ENCODE data around the gene ARL15.

Gene ARL15

GRCh38 chr5:53971551-53971950, 338.8 kb downstream of the ARL15 start:
- Histone ChIP-seq H3K4me1 (no peaks in the 10 kb centered on the region), H3K9me3 (no peaks in the 10 kb centered on the region), H3K36me3 (no peaks in the 10 kb centered on the region), H3K4me3 (ENCODE audit: low read depth, low read length) (no peak overlapping the region), H3K27me3 (no peaks in the 10 kb centered on the region)
- no peak for TF ChIP-seq CTCF (IDR thresholded peaks at IDR 0.05; ENCODE audit: low read depth, low read length)
- DNase-seq = no peak

- no peaks in the 10 kb centered on the region for H3K36me3 ChIP-seq
- no peak overlapping the region for H3K4me3 ChIP-seq (ENCODE audit: low read depth, low read length)
- no peak for TF ChIP-seq CTCF (IDR thresholded peaks at IDR 0.05; ENCODE audit: low read depth, low read length)
- H3K9me3 ChIP-seq = no peaks in the 10 kb centered on the region
- H3K27me3 ChIP-seq = no peaks in the 10 kb centered on the region
- DNase-seq = no peak
- H3K4me1 ChIP-seq = no peaks in the 10 kb centered on the region
Observed at GRCh38 chr5:53971131-53971530, 339.2 kb downstream of the ARL15 start.

GRCh38 chr5:53970475-53970874, 339.9 kb downstream of the ARL15 start:
- Histone ChIP-seq H3K9me3 (no peaks in the 10 kb centered on the region), H3K36me3 (no peaks in the 10 kb centered on the region), H3K27me3 (no peaks in the 10 kb centered on the region), H3K4me3 (ENCODE audit: low read depth, low read length) (no peak overlapping the region), H3K4me1 (no peaks in the 10 kb centered on the region)
- DNase-seq = no peak
- no peak for TF ChIP-seq CTCF (IDR thresholded peaks at IDR 0.05; ENCODE audit: low read depth, low read length)

GRCh38 chr5:53969176-53969730, 341.1 kb downstream of the ARL15 start:
- Histone ChIP-seq H3K9me3 (no peaks in the 10 kb centered on the region), H3K4me3 (ENCODE audit: low read depth, low read length) (no peak overlapping the region), H3K4me1 (no peaks in the 10 kb centered on the region), H3K36me3 (no peaks in the 10 kb centered on the region), H3K27me3 (no peaks in the 10 kb centered on the region)
- no peak for DNase-seq
- no peak for TF ChIP-seq CTCF (IDR thresholded peaks at IDR 0.05; ENCODE audit: low read depth, low read length)

GRCh38 chr5:53965459-53965858, 344.9 kb downstream of the ARL15 start:
- Histone ChIP-seq H3K9me3 (no peaks in the 10 kb centered on the region), H3K4me3 (ENCODE audit: low read depth, low read length) (no peak overlapping the region), H3K36me3 (no peaks in the 10 kb centered on the region), H3K4me1 (no peaks in the 10 kb centered on the region), H3K27me3 (no peaks in the 10 kb centered on the region)
- no peak for TF ChIP-seq CTCF (IDR thresholded peaks at IDR 0.05; ENCODE audit: low read depth, low read length)
- DNase-seq = no peak

GRCh38 chr5:53963958-53964357, 346.4 kb downstream of the ARL15 start:
- Histone ChIP-seq H3K4me1 (no peaks in the 10 kb centered on the region), H3K4me3 (ENCODE audit: low read depth, low read length) (no peak overlapping the region), H3K9me3 (no peaks in the 10 kb centered on the region), H3K27me3 (no peaks in the 10 kb centered on the region), H3K36me3 (no peaks in the 10 kb centered on the region)
- no peak for TF ChIP-seq CTCF (IDR thresholded peaks at IDR 0.05; ENCODE audit: low read depth, low read length)
- DNase-seq = no peak

All from BE2C (cell line).